ENCODE measurements around the gene GABARAP. TPM values are rescaled to one million over a fixed set of nuclear protein-coding genes. Genes with fewer than 3 reads are reported as not detected.
A peak's percentile ranks its signal among the peaks of the same experiment; 100 is the strongest.

GABARAP gene
- total and polyA plus RNA-seq, 2 of the 4 experiments (the other 2 are of a cell fraction) = 77.8 to 780 TPM

DNA sequence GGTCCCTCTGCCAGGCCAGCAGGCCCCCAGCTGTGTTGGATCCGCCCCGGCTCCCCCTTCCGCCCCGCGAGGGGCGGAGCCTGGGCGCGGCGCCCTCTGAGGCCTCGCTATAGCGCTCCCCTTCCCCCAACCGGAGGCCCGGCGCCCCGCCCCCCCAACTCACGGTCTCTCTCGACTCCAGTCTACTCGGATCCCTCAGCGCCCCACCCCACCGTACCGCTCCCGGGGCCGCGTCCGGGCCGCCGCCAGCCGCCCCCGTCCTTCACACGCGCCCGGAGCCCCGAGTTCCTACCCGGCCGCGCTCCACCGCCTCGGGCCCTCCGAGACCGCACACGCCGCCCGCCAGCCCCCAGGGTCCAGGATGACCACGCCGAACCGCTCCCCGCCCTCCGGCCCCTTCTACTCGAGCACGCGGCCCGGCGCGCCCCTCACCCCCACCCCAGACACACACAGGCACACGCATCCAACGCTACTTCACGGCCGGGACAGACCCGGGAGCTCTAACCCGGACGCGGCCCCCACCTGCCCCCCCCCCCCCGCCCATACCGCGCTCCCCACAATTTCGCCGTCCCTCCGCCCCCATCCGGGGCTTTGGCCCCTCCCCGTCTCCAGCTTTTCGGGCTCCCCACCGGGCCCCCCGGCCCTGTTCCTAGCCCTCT, 4.4 kb downstream of the GABARAP start:
- DNase-seq (peak; percentile 46), ATAC-seq (ENCODE audit: low read depth) (peak; percentile 18)
- Histone ChIP-seq H4K91ac (ENCODE audit: insufficient read depth, low read depth, low read length) (0 out of 2 replicates have a peak overlapping the region, but pooled peaks have one; percentile 75), H4K20me1 (ENCODE audit: insufficient read depth, low read length) (peaks cover 35% of the 10 kb centered on the region), H3K4me1 (ENCODE audit: control insufficient read depth, insufficient read depth, low read length) (peaks cover 11% of the 10 kb centered on the region), H3K9me3 (ENCODE audit: control insufficient read depth, insufficient read depth, low read length) (no peaks in the 10 kb centered on the region), H4K8ac (ENCODE audit: low read depth in 2 of 2, low read length in 2 of 2) (peak overlapping the region; percentile 34 to 38; a peak in 1 of 4 replicates), H3K79me1 (ENCODE audit: low read depth in 1 of 2, low read length in 2 of 2) (peaks cover 16 to 72% of the 10 kb centered on the region in 2 experiments; a peak in 3 of 4 replicates), H3K4me3 (ENCODE audit: insufficient read depth, low read depth, low read length) (peak overlapping the region; percentile 98), H3K14ac (replicated peaks; ENCODE audit: low read depth, low read length) (peak overlapping the region; percentile 67; the same call in 1 of the 2 replicates), H4K5ac (ENCODE audit: low read depth, low read length) (no peak overlapping the region), H3K27ac (ENCODE audit: insufficient read depth, low read length) (peak overlapping the region; percentile 97), H2BK120ac (ENCODE audit: low read depth, low read length) (no peak overlapping the region), H2AK5ac (ENCODE audit: low read depth, low read length) (peak overlapping the region; percentile 86), H3K27me3 (ENCODE audit: control insufficient read depth, insufficient read depth, low read length) (no peaks in the 10 kb centered on the region), H2AK9ac (replicated peaks; ENCODE audit: low read depth, low read length, poor library complexity) (peak overlapping the region; percentile 96), H3K9me1 (ENCODE audit: insufficient read depth, low read length) (peaks cover 2% of the 10 kb centered on the region; the same call in 1 of the 2 replicates), H3K18ac (ENCODE audit: low read depth, low read length) (no peak overlapping the region), H2BK20ac (ENCODE audit: low read depth, low read length) (no peak overlapping the region), H3K23ac (ENCODE audit: low read depth, low read length) (no peak overlapping the region), H3K36me3 (ENCODE audit: control insufficient read depth, insufficient read depth, low read length) (peaks cover 36% of the 10 kb centered on the region), H3K56ac (ENCODE audit: extremely low read depth, insufficient read depth, low read length) (no peak overlapping the region), H3K4ac (ENCODE audit: low read depth, low read length) (peak overlapping the region; percentile 74; the same call in 1 of the 2 replicates), H2BK5ac (ENCODE audit: low read depth, low read length, poor library complexity, severe bottlenecking) (peak overlapping the region; percentile 81), H2AFZ (replicated peaks; ENCODE audit: low read length, poor library complexity) (peak overlapping the region; percentile 83), H2BK15ac (ENCODE audit: low read depth, low read length) (no peak overlapping the region), H3K9ac (ENCODE audit: low read depth, low read length) (peak overlapping the region; percentile 97), H3K4me2 (ENCODE audit: low read depth, low read length) (peak overlapping the region; percentile 87)
- CTCF ChIA-PET = no interaction called here
- POLR2A ChIA-PET (ENCODE audit: unreplicated experiment) = no interaction called here
- TF ChIP-seq MAZ (IDR thresholded peaks at IDR 0.05; ENCODE audit: borderline replicate concordance, low read depth, low read length) = no peak
- no peak for TF ChIP-seq RAD21 (IDR thresholded peaks at IDR 0.05; ENCODE audit: low read length)
- peak; percentile 77; the same call in 1 of the 2 replicates for TF ChIP-seq MXI1 (IDR thresholded peaks at IDR 0.05; ENCODE audit: borderline replicate concordance, low read depth, low read length)
- TF ChIP-seq FOS (IDR thresholded peaks at IDR 0.05; ENCODE audit: low read depth, low read length) = no peak
- TF ChIP-seq CHD1 (IDR thresholded peaks at IDR 0.05; ENCODE audit: low read depth, low read length) = no peak
- peak; percentile 23; the same call in 1 of the 2 replicates for TF ChIP-seq POLR2A (IDR thresholded peaks at IDR 0.05; ENCODE audit: low read depth, low read length)
- BruUV-seq (replicated peaks) = no TSS peak
- in situ Hi-C loops (cut with MboI; ENCODE audit: low sequenced_read_pairs) (loop anchor here (25.0 kb wide), 1 partner anchor 924 kb away; the partner anchor contains the start of genes PER1 and VAMP2), intact Hi-C loops (cut with micrococcal nuclease) (loop anchor here (5.0 kb wide), 1 partner anchor 59 kb away; no protein-coding TSS in a partner anchor), dilution Hi-C loops (cut with HindIII; ENCODE audit: low sequenced_read_pairs, unreplicated experiment) (no loop called here)
- WGBS, 2 experiments (ENCODE audit: extremely low coverage in 2 of 2, insufficient read length in 1 of 2) = 7% methylated on average over 14 of the region's 73 CpGs; no CpG with 5 or more reads in 1 of the 2 experiments

All from IMR-90 (cell line).